Tongue (tissue), 2 donors: ENCODE data around the gene ATP9A. TPM values are rescaled to one million over a fixed set of nuclear protein-coding genes. Genes with fewer than 3 reads are reported as not detected.
"Not testable (repeated sequence)": the region's sequence is repeated elsewhere in the genome, so short reads cannot be mapped to it uniquely, and the experiment has no call there.

Experiments used
- DNase-seq: peaks from one replicate; pipeline ENCODE4 v3.0.0-alpha.2; 2015
- total RNA-seq: library from RNA; depleted of rRNA; stranded (reverse); fragments of >200 nt; gene quantifications from one replicate; pipeline ENCODE4 v1.2.3, GENCODE V29; 2014

The ATP9A gene, protein sequence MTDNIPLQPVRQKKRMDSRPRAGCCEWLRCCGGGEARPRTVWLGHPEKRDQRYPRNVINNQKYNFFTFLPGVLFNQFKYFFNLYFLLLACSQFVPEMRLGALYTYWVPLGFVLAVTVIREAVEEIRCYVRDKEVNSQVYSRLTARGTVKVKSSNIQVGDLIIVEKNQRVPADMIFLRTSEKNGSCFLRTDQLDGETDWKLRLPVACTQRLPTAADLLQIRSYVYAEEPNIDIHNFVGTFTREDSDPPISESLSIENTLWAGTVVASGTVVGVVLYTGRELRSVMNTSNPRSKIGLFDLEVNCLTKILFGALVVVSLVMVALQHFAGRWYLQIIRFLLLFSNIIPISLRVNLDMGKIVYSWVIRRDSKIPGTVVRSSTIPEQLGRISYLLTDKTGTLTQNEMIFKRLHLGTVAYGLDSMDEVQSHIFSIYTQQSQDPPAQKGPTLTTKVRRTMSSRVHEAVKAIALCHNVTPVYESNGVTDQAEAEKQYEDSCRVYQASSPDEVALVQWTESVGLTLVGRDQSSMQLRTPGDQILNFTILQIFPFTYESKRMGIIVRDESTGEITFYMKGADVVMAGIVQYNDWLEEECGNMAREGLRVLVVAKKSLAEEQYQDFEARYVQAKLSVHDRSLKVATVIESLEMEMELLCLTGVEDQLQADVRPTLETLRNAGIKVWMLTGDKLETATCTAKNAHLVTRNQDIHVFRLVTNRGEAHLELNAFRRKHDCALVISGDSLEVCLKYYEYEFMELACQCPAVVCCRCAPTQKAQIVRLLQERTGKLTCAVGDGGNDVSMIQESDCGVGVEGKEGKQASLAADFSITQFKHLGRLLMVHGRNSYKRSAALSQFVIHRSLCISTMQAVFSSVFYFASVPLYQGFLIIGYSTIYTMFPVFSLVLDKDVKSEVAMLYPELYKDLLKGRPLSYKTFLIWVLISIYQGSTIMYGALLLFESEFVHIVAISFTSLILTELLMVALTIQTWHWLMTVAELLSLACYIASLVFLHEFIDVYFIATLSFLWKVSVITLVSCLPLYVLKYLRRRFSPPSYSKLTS
- total RNA-seq: 95.1 TPM

GRCh38 chr20:51767867-51768758, at the start of gene ATP9A:
Gene ATP9A, minus strand, starts transcription at chr20:51768390. Its CDS starts 21 bp downstream, at chr20:51768369.
- DNase-seq: peak; percentile 32

GRCh38 chr20:51816856-51817255, 48.7 kb upstream of the ATP9A start:
- DNase-seq: not testable (repeated sequence)

DNA sequence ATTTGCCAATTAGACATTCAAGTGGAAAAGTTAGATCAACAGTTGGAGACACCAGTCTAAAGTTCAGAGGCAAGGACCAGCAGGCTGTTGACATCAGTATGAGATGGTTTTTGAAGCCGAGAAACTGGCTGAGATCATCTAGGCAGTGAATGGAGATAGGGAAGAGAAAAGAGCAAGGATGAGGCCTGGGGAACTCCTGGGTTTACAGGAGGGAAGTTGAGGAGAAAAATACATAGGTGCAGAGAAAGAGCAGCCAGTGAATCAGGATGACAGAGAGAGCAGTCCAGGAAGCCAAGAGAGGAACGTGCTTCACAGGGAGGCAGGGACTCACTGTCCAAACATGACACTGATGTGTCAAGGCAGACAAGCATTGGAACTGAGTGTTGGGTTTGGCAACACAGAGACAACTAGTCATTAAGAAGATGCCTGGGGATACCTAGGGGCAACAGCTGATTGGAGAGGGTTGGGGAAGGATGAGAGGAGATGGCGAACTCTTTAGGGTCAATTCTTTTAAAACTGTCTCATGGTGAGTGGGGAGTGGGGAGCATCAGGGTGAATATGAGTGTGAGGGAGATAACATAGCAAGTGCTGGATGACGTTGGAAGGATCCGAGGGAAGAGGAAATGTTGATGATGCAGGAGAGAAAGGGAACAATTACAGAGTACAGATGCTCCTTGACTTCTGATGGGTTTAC, 47.3 kb upstream of the ATP9A start:
- DNase-seq: no peak

DNA sequence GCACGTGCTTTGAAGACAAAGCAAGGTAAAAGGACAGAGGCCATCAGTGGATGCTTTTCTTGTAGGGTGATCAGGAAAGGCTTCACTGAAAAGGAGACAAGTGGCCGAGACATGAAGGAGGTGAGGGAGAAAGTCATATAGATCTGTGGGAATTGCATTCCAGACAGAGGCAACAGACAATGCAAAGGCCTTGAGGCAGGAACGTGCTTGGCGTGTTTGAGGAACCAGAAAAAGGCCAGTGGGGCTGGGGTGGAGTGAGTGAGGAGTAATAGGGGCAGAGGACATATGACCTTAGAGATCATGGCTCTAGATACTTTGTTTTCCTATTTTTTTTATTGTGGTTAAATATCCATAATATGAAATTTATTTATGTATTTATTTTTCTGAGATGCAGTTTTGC, 44.7 kb upstream of the ATP9A start:
- no peak for DNase-seq

DNA sequence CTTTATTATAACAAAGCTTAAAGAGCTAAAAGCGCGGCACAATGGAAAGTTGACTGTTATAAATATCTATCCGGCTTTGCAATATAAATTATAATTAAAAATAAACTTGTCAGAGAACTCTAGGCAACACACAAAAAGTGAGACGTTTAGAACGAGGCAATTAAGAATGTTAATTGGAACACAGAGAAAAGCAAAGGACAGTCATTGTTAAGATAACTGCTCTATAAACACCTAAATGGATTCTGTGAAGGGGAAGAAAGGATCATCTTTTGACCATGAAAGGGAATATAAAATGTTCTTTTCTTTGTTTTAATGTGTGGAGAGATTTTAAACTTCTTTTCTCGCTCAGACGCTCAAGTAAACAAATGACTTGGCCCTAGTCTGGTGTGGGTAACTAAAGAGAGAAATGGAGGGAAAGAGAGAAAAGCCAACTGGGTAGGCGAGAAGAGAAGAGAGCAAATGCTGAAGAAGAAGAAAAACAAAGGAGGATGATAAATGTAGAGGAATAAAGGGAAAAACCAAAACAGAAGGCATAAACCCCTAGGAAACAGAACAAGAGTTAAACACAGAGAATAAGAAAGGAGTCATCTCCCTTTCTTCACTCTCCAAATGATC, 43.4 kb upstream of the ATP9A start:
- DNase-seq: no peak

GRCh38 chr20:51811042-51811355, 42.8 kb upstream of the ATP9A start:
- no peak for DNase-seq

- DNase-seq: no peak
These were observed 42.2 kb upstream of the ATP9A start for GRCh38 chr20:51810155-51811041.

GRCh38 chr20:51807720-51808250, 39.6 kb upstream of the ATP9A start:
- DNase-seq: no peak

DNA sequence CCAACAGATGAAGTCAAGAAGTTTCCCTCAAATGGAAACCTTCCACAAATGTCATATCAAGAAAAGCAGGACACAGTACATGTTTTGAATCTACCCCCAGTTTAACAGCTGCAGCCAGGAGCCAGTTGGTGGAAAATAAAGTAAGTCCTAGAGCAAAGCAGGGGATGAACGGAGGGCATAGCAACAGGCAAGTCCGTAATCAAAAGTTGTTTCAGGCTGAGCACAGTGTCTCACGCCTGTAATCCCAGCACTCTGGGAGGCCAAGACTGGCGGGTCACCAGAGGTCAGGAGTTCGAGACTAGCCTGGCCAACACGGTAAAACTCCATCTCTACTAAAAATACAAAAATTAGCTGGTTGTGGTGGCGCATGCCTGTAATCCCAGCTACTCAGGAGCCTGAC, 36.6 kb upstream of the ATP9A start:
- peak; percentile 11 for DNase-seq

GRCh38 chr20:51803148-51803854, 35.1 kb upstream of the ATP9A start:
- DNase-seq: no peak

DNA sequence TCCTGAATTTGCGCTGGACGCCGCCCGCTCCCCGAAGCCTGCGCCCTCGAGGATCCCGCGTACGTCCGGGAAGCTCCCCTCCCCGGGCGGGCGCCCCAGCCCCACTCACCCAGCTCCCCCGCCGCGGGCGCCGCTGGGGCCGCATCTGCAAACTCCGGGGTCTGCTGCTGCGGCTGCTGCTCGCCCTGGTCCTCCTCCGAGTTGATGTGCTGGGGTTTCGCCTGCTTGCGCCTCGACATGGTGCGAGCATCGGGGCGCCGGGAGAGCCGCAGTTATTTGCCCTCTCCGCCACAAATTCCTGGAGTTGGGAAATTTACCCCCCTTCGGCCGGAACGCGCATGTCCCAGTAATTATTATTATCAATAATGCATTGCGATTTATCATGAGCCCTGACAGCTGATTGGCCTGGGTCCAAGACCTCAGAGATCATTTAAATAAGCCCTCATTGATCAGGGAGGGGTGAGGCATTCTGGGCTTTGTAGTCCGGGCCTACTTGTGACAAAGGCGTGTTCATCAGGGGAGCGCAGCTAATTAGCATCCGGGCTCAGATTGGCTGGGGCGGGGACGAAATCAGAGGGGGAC, 34.1 kb upstream of the ATP9A start, which contains the start of gene SALL4:
TSS of gene SALL4 (minus strand) at position 352 of the 582 bp plus-strand sequence. CDS start at position 239, 113 bp downstream.
- peak; percentile 28 for DNase-seq

GRCh38 chr20:51801823-51802123, 33.6 kb upstream of the ATP9A start:
- DNase-seq: no peak

GRCh38 chr20:51801122-51801822, 33.1 kb upstream of the ATP9A start:
- no peak for DNase-seq

DNA sequence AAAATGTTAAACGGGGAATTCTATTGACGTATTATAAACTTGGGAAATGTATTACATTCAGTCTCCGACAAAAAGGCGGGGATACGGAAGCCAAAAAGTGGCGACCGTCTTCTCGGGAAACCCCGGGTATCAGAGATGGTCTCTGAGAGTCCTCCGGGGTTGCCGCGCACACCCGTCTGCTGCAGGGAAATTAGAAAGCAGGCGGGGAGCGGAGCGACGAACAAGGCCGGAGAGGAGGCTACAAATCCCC, 32.6 kb upstream of the ATP9A start:
- peak; percentile 25 for DNase-seq

DNA sequence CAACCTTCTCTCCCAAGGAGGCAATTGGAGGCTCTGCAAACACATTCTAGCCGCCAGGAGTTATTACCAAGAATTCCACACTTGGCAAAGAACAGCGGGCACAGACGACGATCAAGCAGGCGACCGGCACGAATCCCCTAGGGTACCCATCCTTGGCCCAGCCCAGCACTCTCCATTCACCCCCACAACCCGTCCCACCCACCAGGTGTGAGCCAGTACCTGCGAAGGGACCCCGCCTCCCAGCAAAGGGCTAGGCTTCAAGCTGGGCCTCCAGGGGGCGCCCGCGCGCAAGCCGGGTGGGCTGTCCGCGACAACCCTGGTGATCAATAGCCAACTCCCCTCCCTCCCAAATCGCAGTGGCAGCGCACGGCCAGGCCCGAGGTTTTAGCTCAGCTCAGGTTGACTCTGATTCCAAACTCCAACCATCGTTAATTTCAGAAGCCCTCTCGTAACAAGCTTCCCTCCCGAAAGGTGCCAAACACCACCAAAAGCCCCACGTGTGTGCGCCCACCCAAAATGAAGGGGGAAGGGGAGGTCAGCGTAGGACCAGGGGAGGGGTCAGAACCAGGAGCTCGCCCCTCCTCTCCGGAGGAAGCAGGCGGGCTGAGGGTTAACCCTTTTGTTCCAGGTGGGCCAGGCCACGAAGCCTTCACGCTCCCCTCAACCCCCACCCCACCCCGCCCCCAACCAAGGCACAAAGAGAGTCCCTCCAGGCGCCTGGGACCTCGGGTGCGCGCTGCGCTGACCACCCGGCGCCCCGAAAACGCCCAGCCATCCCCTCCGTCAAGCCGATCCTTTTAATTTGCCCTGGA, 32.1 kb upstream of the ATP9A start:
- peak; percentile 69 for DNase-seq

GRCh38 chr20:51799401-51799860, 31.2 kb upstream of the ATP9A start:
- no peak for DNase-seq

GRCh38 chr20:51797357-51798025, 29.3 kb upstream of the ATP9A start:
- no peak for DNase-seq
